Measurements from ENCODE around the gene KLHDC7B.

DNA sequence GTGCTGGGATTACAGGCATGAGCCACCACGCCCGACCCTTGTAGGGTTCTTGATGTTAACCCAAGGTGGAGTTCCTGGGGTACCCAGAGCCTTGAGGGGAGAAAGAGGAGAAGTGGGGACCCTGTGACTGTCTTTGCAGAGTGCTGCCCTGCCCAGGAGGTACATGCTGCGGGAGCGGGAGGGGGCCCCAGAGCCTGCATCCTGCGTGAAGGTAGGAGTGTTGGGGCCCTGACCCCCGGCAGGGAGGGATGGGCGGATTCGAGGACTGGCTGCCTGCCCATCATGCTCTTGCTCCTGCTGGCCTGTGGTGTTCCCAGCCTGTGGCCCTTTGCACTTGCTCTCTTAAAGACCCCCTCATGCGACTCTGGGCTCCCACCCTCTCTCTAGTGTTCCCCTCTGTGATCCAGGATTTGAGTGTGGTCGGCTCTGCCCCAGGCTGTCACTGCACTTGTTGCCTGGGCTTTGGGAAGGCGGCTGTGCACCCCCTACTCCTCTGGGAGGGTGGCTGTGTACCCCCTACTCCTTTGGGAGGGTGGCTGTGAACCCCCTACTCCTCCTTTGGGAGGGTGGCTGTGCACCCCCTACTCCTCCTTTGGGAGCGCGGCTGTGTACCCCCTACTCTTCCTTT, 24.8 kb upstream of the KLHDC7B start:
- no peak for TF ChIP-seq CTCF (IDR thresholded peaks at IDR 0.05)
- TF ChIP-seq ZFX (IDR thresholded peaks at IDR 0.05; ENCODE audit: borderline replicate concordance): no peak
